Esophagus squamous epithelium (tissue), 4 donors: Measurements from ENCODE around the gene ZNF784.

Source experiments
- CTCF ChIP-seq, 6 experiments: fragments of 450-650 bp in 4 of 6; fragments of 200-600 bp in 2 of 6; sonication (generic) in 2 of 6; IDR thresholded peaks; one replicate each; pipeline ENCODE4 v1.5.1; 2016 to 2019; ENCODE audit warnings: antibody characterized with exemption in 6 of 6, mild to moderate bottlenecking in 4 of 6, moderate library complexity in 4 of 6
- POLR2A ChIP-seq, 4 donors: fragments of 450-650 bp; IDR thresholded peaks; one replicate each; pipeline ENCODE4 v1.6.1; 2017; ENCODE audit warnings: antibody characterized with exemption in 4 of 4, mild to moderate bottlenecking in 4 of 4, moderate library complexity in 3 of 4

- TF ChIP-seq CTCF (IDR thresholded peaks at IDR 0.05) (no peak), POLR2A (IDR thresholded peaks at IDR 0.05) (no peak)
These were observed 12.9 kb downstream of the ZNF784 start for GRCh38 chr19:55611300-55611982.
